HG03342 (cell line): Measurements from ENCODE around the gene NEURL2.
A peak's percentile ranks its signal among the peaks of the same experiment; 100 is the strongest.

Source experiments
- ATAC-seq: cut with Tn5 transposase; IDR thresholded peaks from one replicate; pipeline ENCODE4 v1.9.1; 2021; ENCODE audit warnings: mild to moderate bottlenecking, moderate library complexity; ENCODE audit not compliant: unreplicated experiment

Gene NEURL2

GRCh38 chr20:45848421-45848820, 42.6 kb downstream of the NEURL2 start:
- no peak for ATAC-seq

DNA sequence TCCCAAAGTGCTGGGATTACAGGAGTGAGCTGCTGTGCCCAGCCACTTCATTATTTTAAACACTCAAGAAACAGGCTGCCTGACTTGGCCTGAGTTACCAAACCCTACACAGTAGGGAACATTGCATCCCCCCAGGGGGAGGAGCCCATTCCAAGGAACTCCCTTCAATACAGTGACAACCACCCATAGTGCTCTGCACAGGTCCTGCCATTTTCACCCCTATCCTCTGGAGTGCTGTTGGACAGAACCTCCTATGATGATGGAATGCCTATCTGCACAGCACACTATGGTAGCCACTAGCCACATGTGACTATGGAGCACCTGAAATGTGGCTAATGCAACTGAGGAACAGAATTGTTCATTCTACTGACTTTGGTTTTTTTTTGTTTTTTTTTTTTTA, 45.6 kb downstream of the NEURL2 start:
- no peak for ATAC-seq

DNA sequence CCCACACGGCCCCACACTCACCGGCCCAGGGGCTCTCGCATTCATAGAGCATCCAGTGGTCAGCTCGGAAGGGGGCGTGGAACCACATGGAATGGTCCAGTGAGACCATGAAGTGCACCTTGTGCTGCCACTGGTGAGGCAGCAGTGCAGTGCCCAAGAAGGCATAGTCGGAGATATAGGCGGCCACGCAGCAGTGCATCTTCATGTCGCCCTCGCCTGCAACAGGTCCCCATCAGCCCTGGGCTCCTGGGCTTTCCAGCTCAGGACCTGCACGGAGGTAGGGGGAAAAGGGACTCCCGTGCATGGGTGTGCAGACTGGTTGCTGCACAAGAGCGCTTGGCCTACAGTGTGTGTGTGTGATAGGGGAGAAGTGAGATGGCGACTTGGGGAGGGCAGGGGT, 47.5 kb downstream of the NEURL2 start:
- ATAC-seq = no peak

GRCh38 chr20:45842169-45842812, 48.7 kb downstream of the NEURL2 start:
- peak; percentile 49 for ATAC-seq

DNA sequence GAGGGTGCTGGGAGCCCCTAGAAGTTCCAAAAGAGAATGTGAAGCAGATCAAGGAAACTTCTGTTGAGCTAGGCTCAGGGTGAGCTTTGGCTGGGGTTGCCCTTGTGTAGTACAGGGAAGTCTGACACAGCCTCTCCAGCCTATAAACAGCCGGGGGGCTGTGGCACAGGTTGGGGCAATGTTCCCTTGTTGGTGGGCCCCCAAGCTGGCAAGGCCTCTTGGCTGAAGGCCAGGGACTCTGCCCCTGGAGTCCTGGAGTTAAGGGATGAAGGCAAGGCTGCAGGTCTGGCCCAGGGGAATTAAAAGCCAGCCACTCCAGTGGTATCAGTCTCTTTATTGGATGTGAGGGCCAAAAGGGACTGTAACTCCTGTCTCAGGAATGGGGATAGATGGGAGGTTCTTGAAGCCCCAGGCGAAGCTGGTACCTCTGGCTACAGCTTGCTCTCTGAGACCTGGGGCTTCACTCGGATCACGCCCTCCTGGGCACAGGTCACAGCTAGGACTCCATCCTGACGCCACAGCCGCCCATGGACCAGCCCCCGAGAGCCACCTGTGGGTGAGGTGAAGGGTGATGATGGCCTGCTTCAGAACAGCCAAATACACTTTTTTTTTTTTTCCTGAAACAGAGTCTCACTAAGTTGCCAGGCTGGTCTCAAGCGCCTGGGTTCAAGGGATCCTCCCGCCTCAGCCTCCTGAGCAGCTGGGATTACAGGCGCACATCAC, 49.4 kb downstream of the NEURL2 start:
- ATAC-seq = no peak

DNA sequence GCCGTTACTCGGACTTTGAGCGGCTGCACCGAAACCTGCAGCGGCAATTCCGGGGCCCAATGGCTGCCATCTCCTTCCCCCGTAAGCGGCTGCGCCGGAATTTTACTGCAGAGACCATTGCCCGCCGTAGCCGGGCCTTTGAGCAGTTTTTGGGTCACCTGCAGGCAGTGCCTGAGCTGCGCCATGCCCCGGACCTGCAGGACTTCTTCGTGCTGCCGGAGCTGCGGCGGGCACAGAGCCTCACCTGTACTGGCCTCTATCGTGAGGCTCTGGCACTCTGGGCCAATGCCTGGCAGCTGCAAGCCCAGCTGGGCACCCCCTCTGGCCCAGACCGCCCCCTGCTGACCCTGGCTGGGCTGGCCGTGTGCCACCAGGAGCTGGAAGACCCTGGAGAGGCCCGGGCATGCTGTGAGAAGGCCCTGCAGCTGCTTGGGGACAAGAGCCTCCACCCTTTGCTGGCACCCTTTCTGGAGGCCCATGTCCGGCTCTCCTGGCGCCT, 50.3 kb downstream of the NEURL2 start:
- no peak for ATAC-seq
